HG03103 (cell line): ENCODE data around the gene MNT.

ENCODE experiments used
- ATAC-seq: cut with Tn5 transposase; IDR thresholded peaks from one replicate; pipeline ENCODE4 v1.9.1; 2021; ENCODE audit warnings: low read depth; ENCODE audit not compliant: unreplicated experiment

Gene MNT

DNA sequence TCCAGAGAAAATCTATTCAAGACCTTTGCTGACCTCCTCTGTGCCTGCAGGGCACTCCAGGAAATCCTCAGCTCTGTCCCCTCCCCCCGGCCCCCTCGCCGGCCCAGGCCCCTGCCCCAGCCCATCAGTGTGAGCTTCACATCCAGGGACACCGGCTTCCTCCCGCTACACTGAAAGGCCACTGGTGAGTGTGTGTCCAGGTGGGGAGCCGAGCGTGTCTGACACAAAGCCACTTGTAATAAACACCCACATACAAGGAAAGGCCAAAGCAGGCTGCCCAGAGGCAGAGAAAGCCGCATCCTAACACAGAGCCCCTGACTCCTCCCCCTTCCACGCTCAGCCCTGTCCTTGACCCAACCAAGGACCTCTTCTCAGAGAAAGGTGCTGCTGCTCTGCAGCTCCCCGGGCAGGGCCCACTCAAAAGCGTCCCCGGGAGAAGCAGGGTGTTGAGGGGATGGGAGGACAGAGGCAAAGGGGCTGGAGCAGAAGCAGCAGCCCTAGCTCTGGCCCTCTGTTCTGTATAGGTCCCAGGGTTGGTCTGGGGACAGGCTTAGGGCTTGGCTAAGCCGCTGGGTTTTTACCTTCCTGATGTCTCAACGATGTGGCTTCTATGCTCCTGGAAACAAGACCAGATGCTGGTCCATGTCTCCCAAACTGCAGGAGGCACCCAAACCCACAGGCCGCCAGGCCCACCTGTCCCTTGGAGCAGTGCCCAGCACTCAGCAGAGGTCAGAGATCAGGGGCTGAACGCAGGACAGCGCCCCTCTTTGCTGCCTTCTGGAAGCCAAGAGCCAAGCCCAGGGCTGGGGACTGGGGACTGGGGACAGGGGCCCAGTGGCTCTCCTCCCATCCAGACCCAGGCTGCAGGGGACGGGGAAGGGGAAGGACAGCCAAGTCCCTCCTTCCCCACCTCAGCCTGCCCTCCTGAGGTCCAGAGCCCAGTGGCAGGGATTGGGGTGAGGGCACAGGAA is 15.3 kb downstream of the MNT start:
- ATAC-seq, result no peak

DNA sequence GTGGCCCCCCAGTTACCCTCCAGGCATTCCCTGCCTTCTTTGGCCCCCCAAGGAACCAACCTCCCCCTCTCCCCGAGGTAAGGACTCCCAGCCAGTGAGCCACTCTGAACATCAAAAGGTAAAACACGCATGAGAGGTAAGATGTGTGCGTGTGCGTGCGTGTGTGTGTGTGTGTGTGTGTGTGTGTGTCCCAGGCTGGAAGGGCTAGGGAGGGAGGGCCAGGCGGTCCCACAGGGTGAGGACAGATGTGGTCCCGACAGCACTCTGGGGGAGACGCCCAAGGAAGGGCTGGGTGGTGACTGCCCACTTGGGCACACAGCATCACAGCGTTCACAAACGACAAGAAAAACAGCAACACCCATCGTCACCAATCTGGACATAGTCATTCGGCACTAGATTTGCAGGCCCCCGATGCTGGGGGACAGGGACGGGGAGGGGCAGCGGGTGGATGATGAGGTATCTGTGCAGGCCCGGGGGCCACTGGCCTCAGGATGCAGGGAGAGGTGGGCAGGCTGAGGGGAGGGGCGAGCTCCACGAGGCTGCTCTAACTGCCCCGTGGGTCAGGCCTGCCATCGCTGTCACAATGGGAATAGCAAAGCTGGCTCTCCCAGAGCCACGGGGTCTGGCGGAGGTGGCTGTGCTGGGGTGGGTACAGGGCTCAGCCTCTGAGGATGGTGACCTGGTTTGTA is 16.3 kb downstream of the MNT start:
- no peak for ATAC-seq

DNA sequence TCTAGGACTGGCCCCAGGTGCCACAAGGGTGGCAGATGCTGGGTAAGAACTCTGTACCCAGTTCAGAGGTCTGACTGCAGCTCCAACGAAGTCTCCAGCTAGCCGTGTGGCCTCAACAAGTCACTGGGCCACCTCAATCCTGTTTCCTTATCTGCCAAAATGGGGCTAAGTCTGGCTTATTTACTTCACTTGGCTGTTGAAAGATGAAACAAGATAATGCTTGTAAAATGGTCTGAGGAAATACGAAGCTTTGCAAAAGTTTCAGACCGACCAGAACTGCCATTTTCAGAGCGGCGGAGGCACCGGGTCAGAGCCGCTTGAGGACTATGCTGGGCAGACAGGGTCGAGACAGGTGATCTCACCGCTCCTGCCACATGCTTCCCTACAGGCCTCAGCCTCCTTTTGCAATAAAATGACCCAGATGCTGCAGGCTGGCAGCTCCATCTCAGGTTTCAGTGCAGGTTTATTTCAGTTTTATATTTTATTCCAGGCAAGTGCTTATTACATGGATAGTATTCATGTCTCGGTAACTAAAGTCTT is 17.2 kb downstream of the MNT start:
- no peak for ATAC-seq

DNA sequence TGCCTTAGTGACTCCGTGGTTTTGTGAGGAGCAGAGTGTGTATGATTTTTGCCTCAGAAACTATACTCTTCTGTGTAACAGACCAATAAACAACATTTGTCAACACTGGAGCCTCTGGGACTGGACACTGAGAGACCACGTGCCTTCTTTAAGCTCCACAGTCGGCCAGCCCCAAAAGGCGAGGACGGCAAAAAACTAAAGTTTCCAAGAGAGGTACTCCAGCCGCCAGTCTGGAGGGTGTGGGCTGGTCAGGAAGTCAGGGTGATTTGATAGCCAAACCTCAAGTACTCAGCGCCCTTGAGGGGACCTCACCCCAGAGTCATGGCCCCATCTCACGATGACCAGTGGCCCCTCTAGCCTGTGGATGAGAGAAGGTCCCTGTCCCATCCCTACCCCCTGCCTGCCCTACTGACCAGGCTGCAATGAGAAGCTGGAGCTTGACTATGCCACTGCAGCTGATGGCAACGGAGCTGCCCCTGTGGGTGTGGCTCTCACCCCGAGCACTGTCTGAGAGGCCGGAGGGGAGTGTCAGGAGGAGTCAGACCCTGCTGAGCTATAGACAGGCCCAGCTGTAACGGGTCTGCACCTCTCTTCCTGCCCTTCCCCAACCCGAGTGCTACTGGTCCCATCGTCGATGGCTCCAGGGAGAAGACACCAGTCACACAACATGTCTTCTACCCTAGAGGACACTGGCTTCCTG is 19.8 kb downstream of the MNT start:
- ATAC-seq, result no peak

DNA sequence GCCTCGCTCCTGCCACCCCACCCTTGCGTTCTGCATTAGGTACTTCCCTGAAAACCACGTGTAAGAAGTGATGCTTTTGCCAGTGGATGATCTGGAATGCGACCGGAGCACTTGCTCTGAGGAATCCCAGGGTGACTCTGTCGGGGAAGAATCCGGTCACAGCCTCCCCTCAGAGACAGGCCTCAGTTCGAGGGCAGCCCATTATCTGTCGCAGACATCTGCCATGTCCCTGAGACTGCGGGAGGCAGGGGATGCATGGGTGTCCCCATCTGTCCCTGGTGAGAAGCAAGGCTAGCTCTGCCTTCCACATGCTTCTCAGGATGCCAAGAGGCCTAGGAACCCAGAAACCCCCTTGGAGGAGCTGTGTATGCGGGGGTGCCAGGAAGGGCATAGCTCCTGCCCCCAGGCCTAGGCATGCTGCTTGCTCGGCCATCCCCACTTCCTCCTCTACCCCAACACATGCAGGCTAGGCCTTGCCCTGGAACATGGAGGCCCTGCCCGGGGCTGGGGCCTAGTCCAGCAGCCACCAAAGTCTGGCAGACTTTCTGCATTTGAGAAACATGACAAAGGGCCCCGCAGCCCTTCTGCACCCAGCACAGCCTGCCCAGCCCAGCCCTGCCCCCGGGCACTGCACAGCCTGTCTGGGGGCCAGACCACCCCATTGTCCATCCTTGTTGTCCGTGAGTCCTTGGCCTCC is 20.5 kb downstream of the MNT start:
- no peak for ATAC-seq

DNA sequence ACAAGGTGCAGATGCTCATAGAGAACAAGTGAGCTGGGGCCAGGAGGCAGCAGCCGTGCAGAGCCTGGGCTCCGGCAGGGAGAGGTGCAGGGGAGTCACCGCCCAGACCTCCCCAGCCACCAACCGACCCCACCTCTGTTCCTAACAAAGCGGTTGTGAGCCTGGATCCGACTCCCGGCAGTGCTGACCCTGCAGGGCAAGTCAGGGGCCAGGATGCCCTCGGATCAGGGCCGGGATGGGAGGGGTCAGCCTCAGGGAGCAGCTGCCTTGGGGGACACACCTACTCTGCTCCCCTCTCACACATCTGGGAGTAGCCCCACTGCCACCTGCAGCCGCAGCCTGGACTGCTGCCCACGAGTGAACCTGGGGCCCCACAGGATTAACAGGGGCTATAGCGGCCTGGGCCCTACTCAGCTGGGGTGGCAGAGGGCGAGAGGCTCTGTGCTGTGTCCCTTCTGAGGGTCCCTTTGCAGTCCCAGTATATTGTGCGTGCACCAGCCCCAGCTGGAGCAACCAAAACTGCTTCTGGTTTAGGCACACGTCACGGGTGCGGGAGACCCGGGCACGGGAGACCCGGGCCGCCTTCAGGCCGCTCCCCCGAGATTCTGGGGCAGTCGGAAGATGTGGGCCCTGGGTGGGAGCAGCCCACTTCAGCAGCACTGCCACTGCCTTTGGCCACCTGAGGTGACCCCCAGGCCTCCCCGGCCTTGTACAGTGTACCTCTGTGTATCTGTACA is 21.2 kb downstream of the MNT start:
- no peak for ATAC-seq

DNA sequence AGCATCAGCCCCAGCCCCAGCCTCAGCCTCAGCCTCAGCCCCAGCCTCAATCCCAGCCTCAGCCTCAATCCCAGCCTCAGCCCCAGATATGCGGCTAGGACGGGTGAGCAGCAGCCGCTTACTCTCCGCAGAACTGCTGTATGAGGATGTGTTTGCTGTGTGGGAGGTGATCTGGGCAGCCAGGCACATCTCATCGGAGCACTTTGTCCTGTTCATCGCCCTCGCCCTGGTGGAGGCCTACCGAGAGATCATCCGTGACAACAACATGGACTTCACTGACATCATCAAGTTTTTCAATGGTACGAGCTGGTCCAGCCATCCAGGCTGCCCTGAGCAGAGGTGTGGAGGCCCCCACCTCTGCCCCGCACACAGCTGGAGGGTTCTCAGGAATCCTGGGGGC is 22.0 kb downstream of the MNT start:
- ATAC-seq, result no peak

DNA sequence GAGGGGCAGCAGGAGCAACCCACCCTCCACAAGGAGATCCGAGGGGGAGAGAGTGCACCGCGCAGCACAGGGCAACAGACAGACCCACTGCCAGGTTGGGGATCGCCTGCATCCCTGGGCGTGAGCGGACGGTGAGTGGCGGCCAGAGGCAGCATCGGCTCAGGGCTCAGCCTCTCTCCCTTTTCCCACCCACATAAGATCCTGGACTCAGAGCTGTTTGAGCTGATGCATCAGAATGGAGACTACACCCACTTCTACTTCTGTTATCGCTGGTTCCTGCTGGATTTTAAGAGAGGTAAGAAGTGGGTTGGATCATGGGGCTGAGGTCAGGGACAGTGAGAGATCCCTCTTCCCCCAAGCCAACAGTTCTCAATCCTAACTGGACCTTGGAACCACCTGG is 23.2 kb downstream of the MNT start:
- no peak for ATAC-seq

DNA sequence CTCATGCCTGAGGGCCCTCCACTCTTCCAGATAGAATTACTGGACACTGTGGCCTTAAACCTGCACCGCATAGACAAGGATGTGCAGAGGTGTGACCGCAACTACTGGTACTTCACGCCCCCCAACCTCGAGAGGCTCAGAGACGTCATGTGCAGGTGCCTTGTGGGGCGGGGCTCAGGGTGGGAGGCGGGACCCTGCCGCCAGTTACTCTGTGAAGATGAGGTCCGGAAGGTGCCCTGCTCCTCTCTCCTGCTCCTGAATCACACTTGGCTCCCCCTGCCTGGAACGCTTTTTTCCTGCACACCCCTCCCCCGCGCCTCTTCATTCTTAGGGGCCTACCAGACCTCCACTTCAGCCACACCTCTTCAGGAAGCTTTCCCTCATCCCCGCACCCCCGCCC is 24.8 kb downstream of the MNT start:
- ATAC-seq, result no peak

DNA sequence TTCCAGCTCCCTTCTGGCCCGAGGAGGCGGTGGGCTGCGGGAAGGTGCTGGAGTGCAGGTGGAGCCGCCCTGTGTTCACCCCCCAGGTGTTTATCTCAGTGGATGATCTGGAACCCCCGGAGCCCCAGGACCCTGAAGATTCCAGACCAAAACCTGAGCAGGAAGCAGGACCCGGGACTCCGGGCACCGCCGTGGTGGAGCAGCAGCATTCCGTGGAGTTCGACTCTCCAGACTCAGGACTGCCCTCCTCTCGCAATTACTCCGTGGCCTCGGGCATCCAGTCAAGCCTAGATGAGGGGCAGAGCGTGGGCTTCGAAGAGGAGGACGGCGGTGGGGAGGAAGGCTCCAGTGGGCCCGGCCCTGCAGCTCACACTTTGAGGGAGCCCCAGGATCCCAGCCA is 25.5 kb downstream of the MNT start:
- no peak for ATAC-seq

DNA sequence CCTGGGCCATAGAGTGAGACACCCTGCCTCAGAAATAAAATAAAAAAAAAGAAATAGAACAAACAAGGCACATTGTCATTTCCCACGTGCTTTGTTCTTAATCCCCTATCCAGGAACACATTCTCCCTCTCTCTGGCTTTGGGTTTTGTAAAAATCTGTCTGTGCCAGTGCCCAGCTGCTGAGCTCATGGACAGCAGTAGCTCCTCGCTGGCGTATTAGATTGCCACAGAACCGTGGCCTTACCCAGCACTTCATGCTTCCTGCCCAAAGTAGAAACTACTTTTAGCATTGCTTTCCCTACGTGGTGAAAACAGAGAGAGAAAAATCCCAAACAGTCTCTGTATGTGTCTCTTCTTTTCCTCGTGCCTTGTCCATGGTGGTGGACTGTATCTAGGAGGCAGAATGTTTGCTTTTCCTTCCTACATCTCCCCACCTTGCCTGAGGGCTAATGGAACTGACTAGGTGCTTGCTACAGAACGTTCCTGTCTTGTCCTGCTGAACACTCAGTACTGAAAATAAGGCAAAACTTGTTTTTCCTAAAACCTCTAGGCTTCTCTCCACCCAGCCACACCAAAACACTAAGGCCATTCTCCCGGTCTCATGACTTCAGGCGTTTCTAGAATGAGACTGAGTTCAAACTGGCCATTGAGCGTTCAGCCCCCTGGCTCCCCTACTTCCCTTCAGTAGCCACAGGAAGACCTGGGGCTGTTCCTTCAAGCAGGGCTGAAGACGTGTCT is 26.1 kb downstream of the MNT start:
- ATAC-seq, result no peak

DNA sequence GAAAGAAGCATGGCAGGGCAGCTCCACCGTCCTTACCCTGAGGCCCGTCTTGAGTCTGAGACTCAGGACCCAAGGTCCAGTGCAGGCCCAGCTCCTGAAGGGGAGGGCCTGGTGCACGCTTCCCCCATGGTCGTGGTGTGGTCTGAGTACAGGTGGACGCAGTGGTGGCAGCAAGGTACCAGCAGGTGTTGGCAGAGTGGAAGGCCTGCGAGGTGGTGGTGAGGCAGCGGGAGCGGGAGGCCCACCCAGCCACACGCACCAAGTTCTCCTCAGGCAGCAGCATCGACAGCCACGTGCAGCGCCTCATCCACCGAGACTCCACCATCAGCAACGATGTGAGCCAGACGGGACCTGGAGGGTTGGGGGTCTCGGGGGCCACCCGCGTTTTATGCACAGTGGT is 27.7 kb downstream of the MNT start:
- no peak for ATAC-seq

DNA sequence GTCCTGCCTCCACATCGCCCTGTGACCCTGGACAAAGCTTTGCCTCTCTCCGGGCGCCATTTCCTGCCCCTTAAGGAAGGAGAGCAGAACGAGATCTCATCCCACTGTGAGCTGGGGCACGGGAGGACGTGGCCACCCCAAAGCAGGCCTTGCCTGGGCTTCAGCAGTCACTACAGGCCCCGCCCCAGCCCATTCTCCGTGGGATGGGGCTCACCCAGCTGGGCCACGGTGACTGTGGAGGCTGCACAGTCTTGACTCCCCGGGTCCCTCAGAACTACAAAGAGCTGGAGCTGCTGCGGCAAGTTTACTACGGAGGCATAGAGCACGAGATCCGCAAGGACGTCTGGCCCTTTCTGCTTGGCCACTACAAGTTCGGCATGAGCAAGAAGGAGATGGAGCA is 28.2 kb downstream of the MNT start:
- no peak for ATAC-seq

DNA sequence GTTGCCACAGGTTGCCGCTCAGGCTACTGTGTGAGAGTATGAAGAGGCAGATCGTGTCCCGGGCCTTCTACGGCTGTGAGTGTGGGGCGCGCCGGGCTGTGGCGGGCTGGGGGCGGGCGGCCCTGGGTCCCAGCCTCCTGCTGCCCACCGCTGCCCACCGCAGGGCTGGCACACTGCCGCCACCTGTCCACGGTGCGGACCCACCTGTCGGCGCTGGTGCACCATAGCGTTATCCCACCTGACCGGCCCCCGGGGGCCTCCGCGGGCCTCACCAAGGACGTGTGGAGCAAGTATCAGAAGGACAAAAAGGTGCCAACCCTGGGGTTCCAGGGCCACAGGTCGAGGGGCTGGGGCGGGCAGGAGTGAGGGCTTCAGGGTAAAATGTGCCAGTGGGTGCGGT is 28.7 kb downstream of the MNT start:
- ATAC-seq, result no peak

DNA sequence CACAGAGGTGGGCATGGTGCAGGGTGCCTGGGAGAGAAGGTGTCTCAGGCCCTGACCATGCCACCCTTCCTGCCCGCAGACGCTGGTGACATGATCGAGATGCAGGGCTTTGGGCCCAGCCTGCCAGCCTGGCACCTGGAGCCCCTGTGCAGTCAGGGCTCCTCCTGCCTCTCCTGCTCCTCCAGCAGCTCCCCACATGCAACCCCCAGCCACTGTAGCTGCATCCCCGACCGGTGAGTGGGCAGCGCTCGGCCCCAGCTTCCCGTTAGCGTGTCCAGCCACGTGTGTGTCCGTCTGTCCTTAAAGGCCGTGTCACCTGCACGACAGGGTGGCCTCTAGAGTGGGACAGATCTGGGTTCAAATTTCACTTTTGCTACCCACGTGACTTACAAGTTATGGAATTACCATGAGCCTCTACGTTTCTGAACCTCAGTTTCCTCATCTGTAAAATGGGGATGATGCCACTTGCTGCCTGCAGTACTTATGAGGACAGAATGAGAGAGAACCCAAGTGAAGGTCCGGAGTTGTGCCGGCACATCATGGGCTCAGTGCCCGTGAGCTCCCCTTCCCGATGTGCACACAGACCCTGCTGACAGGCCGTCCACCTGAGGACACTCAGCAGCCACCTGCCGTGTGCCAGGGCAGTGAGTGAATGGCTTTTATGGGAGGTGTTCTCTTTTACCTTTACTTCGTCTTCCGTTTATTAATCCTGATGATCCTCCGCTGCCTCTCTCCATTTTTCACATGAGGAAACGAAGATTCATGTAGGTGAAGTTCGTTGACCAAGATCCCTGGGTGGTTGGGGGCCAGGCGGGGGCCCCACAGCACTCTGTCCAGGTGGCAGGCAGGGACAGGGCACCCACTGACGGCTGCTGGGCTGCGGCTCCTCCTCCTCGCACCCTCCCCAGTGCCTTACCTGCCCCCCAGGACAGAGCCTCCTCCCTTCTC is 29.4 kb downstream of the MNT start:
- ATAC-seq, result no peak

DNA sequence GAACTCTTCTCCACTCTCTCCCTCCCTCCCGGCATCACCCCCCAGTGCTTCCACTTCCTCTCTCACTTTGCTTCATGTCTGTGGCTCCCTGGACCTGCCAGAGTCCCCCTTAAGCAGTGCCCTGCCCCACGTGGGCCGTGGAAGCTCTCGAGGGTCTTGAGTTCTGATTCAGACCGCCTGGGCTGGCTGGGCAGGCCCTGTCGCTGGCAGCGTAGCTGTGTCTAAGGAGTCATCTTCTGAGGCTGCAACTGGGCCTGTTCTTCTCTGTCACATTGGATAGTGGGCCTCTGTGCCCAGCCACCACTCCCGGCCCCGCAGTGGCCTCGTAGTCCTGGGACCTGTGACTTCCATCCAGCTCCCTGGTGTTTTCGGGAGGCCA is 30.7 kb downstream of the MNT start:
- ATAC-seq, result no peak

DNA sequence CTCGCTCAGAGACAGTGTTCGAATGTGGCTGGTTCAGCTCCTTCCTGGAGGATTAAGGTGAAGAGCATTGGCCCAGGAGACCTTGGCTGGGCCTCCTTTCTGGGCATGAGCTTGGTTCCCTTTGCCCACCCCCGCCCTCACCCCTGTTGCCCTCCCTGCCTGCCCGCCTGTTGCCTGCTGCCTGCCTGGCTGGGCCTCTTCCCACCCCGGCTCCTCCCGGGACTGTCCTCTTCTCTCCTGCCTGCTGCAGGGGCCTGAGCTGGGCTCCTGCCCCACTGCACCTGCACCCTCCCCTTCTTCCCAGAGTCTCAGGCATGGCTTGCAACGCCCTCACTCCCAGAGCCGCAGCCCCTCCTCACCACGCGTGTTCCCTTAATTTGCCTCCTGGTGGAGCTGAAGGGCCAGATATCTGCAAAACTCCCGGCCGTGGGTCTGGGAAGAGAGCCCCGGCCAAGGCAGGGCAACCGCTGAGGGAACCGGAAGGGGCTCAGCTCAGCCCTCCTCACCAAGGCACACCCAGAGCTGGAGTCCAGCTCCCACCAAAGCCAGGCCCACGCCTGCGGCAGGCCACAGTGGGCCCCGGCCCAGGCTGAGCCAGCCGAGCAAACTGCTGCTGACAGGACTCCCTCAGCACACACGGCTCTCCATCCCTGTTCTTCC is 31.2 kb downstream of the MNT start:
- ATAC-seq, result no peak

DNA sequence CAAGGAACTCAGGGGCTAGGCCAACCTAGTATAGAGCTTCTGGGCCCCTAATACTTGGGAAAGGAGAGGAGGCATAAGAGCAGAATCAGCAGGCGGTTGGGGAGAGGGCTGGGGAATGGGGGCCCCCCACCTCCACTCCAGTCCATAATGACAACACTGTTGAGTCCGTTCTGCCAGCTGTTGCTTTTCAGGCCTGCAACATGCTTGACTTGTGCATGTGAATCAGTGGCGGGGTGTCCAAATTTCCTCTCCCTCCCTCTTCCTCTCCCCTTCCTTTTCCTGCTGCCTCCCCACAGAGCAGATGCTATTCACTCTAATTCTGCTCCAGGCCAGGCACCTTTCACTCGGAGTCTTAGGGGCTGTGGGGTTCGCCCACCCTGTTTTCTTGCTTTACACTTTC is 31.8 kb downstream of the MNT start:
- no peak for ATAC-seq
